GM18951 (cell line): Measurements from ENCODE around the gene SLC38A1.
"Not testable (repeated sequence)": the region's sequence is repeated elsewhere in the genome, so short reads cannot be mapped to it uniquely, and the experiment has no call there.

Experiments used
- POLR2A ChIP-seq: IDR thresholded peaks from 4 replicates; pipeline ENCODE4 v1.6.1; 2011; ENCODE audit warnings: mild to moderate bottlenecking; ENCODE audit not compliant: insufficient read length, insufficient read depth; ENCODE audit errors: extremely low read depth
- in situ Hi-C: fragments of 300-500 bp; cut with MboI; formaldehyde crosslinking; loops from one replicate; pipeline ENCODE4 v1.12.0; 2022; ENCODE audit warnings: low sequenced_read_pairs, mixed read lengths, inconsistent platforms; ENCODE audit not compliant: unreplicated experiment

SLC38A1 gene

GRCh38 chr12:46259713-46260112 is 9.1 kb downstream of the SLC38A1 start:
- in situ Hi-C loops: no loop called here
- no peak for TF ChIP-seq POLR2A

- TF ChIP-seq POLR2A: no peak
- in situ Hi-C loops: no loop called here
Measured at GRCh38 chr12:46259071-46259470, 9.8 kb downstream of the SLC38A1 start.

DNA sequence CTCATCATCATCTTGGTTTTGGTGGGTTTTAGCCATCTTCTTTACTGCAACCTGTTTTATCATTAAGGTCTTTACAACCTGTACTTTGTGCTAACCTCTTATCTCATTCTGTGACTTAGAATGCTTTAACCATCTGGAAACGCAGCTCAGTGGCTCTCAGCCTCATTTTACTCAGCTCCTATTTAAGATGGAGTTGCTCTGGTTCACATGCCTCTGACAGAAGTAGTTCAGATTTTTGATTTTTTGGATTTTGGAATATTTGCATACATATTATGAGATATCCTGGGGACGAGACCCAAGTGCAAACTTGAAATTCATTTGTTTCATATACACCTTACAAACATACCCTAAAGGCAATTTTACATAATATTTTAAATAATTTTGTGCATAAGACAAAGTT is 10.7 kb downstream of the SLC38A1 start:
- TF ChIP-seq POLR2A: no peak
- in situ Hi-C loops: no loop called here

GRCh38 chr12:46256942-46257341 is 11.9 kb downstream of the SLC38A1 start:
- TF ChIP-seq POLR2A: no peak
- in situ Hi-C loops: no loop called here

- TF ChIP-seq POLR2A: no peak
- in situ Hi-C loops: no loop called here
Measured at GRCh38 chr12:46253544-46254162, 15.2 kb downstream of the SLC38A1 start.

GRCh38 chr12:46251994-46252393 is 16.8 kb downstream of the SLC38A1 start:
- in situ Hi-C loops: not testable (repeated sequence)

DNA sequence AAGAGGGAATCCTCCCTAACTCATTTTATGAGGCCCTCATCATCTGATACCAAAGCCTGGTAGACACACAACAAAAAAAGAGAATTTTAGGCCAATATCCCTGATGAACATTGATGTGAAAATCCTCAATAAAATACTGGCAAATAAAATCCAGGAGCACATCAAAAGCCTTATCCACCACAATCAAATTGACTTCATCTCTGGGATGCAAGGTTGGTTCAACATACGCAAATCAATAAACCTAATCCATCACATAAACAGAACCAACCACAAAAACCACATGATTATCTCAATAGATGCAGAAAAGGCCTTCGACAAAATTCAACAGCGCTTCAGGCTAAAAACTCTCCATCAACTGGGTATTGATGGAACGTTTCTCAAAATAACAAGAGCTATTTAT is 18.9 kb downstream of the SLC38A1 start:
- in situ Hi-C loops: not testable (repeated sequence)

GRCh38 chr12:46246021-46246700 is 22.7 kb downstream of the SLC38A1 start:
- in situ Hi-C loops: no loop called here
- no peak for TF ChIP-seq POLR2A

DNA sequence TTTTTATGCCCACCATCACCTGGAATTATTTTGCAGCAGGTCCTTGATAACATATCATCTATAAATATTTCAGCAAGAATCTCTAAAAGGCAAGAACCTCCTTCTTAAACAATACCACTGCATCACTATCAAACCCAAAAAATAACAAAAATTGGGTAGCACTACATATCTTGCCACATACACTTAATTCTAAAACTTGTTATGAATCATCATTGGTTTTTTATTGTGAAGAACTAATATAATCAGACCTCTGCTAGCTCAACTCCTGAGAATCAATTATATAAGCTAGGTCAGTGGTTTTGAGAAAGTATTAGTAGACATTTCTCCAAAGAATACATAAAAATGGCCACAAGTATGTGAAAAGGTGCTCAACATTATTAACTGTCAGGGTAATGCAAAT is 23.8 kb downstream of the SLC38A1 start:
- in situ Hi-C loops: no loop called here
- no peak for TF ChIP-seq POLR2A

GRCh38 chr12:46244273-46244915 is 24.4 kb downstream of the SLC38A1 start:
- in situ Hi-C loops: no loop called here
- TF ChIP-seq POLR2A: no peak

GRCh38 chr12:46242569-46242968 is 26.3 kb downstream of the SLC38A1 start:
- no peak for TF ChIP-seq POLR2A
- in situ Hi-C loops: no loop called here

DNA sequence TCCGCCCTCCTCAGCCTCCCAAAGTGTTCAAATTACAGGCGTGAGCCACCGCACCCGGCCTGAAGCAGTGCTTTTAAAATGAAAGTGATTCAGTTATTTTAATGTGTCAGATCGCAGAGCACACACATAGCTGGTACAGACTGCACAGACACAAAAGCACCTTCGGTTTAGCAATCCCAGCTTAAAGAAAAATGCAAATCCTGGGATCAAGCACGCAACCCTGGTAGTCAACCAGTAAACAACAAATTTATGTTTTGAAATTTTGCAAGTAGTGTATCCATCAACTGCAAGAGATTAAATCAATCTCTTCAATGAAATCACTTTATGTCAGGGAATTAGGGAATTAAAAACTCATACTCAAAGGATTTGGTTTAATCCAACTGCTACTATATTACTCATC is 28.4 kb downstream of the SLC38A1 start:
- in situ Hi-C loops: no loop called here
- TF ChIP-seq POLR2A: no peak

DNA sequence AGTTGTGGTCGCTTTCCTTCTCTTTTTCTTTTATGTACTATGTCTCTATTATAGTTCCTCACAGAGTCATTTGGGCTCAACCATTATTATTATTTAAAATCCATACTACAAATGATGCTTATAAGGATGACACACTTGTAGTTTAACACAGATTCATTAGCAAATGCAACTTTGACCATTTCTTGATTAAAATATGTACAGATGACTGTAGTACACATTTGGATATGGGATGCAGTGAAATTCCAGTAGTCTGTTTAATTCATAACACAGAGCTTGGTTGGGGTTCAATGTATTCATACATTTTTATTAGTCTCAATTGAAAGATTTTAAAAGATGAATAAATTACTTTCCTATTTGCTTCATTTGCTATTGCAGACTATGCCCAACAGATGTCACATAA is 30.0 kb downstream of the SLC38A1 start:
- TF ChIP-seq POLR2A: no peak
- in situ Hi-C loops: no loop called here

GRCh38 chr12:46237371-46238045 is 31.3 kb downstream of the SLC38A1 start:
- no peak for TF ChIP-seq POLR2A
- in situ Hi-C loops: no loop called here
